GM12878 (cell line): ENCODE measurements around the gene CHST4. TPM values are rescaled to one million over a fixed set of nuclear protein-coding genes. Genes with fewer than 3 reads are reported as not detected.

Source experiments
- ATAC-seq: fragments of 200-7000 bp; cut with Tn5 transposase; 3 replicates; pipeline ENCODE4 v1.9.1; 2020; ENCODE audit warnings: mild to moderate bottlenecking, moderate library complexity
- BruUV-seq: library from RNA; stranded (reverse); fragments of 400-500 nt; replicated peaks from 2 replicates; lab custom pipeline; 2021; lab: Mats Ljungman, UMichigan
- CTCF ChIA-PET: fragments of 300-600 bp; sonication (Branson Sonifier 250); formaldehyde crosslinking; extraction: SDS; loops from one replicate; lab custom pipeline; 2021; ENCODE audit warnings: inconsistent platforms; lab: Yijun Ruan, JAX
- POLR2A ChIA-PET: fragments of 350-600 bp; formaldehyde crosslinking; extraction: SDS; loops from one replicate; lab custom pipeline; 2021; ENCODE audit warnings: inconsistent platforms; lab: Charles Lee
- RAD21 ChIA-PET: fragments of 300-600 bp; sonication (Branson Sonifier 250); formaldehyde crosslinking; loops from one replicate; lab custom pipeline; 2023; ENCODE audit warnings: antibody characterized with exemption; ENCODE audit not compliant: unreplicated experiment; lab: Charles Lee
- SMC1A ChIA-PET: fragments of 300-600 bp; sonication (Branson Sonifier 250); formaldehyde crosslinking; loops from one replicate; lab custom pipeline; 2023; ENCODE audit not compliant: unreplicated experiment, uncharacterized antibody; lab: Charles Lee
- DNase-seq: peaks from one replicate; pipeline ENCODE4 v3.0.0-alpha.2; 2011; ENCODE audit warnings: low read depth, low spot score
- FAIRE-seq: peaks from 3 replicates; lab custom pipeline; 2011; peaks lifted over from hg19 to GRCh38; lab: Jason Lieb, UNC
- H2AFZ ChIP-seq: 2 replicates; pipeline ENCODE4 v1.6.0; 2011; ENCODE audit warnings: low read depth, low read length, control low read depth; ENCODE audit not compliant: control insufficient read depth
- H3K27ac ChIP-seq: 2 replicates; pipeline ENCODE4 v1.5.1; 2011; ENCODE audit warnings: control low read depth; ENCODE audit not compliant: control insufficient read depth, insufficient read depth
- H3K27me3 ChIP-seq, 2 experiments: replicated peaks in 1 of 2; 2 replicates each; pipeline versions ENCODE4 v1.6.0 to v1.6.1; 2011; ENCODE audit warnings: low read length in 1 of 2; ENCODE audit not compliant: control insufficient read depth in 2 of 2, insufficient read depth in 2 of 2
- H3K36me3 ChIP-seq, 2 experiments: 2 replicates each; pipeline ENCODE4 v1.5.1; 2011; ENCODE audit warnings: low read length in 1 of 2; ENCODE audit not compliant: control insufficient read depth in 2 of 2, insufficient read depth in 2 of 2
- H3K4me1 ChIP-seq: 2 replicates; pipeline ENCODE4 v1.6.1; 2011; ENCODE audit warnings: mild to moderate bottlenecking, low read length, moderate library complexity, mixed read lengths; ENCODE audit not compliant: control insufficient read depth, insufficient read depth
- H3K4me2 ChIP-seq: 2 replicates; pipeline ENCODE4 v1.6.0; 2011; ENCODE audit warnings: control low read depth; ENCODE audit not compliant: control insufficient read depth, insufficient read depth
- H3K4me3 ChIP-seq: fragments of 200-600 bp; sonication (generic); 2 replicates; pipeline ENCODE4 v1.5.1; 2016
- H3K79me2 ChIP-seq: 2 replicates; pipeline ENCODE4 v1.6.0; 2011; ENCODE audit warnings: low read length; ENCODE audit not compliant: control insufficient read depth, insufficient read depth
- H3K9ac ChIP-seq: 2 replicates; pipeline ENCODE4 v1.8.0; 2011; ENCODE audit warnings: low read length, control low read depth, mixed read lengths; ENCODE audit not compliant: control insufficient read depth, insufficient read depth
- H3K9me3 ChIP-seq: replicated peaks from 3 replicates; pipeline ENCODE4 v1.5.1; 2011; ENCODE audit warnings: mild to moderate bottlenecking, low read length; ENCODE audit not compliant: control insufficient read depth, insufficient read depth
- H4K20me1 ChIP-seq: 2 replicates; pipeline ENCODE4 v1.6.0; 2011; ENCODE audit not compliant: control insufficient read depth, insufficient read depth
- HDAC2 ChIP-seq: fragments of 200-600 bp; sonication (generic); IDR thresholded peaks from 2 replicates; pipeline ENCODE4 v1.6.1; 2017
- HDGF ChIP-seq: fragments of 450-650 bp; IDR thresholded peaks from 2 replicates; pipeline ENCODE4 v1.6.1; 2016; ENCODE audit warnings: antibody characterized with exemption
- IKZF2 ChIP-seq, 2 experiments: fragments of 450-650 bp; IDR thresholded peaks; 2 replicates each; pipeline ENCODE4 v1.6.1; 2017; ENCODE audit warnings: mild to moderate bottlenecking in 2 of 2, moderate library complexity in 2 of 2
- IRF4 ChIP-seq: IDR thresholded peaks from 2 replicates; pipeline ENCODE4 v1.6.1; 2011; ENCODE audit warnings: low read depth, low read length
- MTA2 ChIP-seq: fragments of 450-650 bp; IDR thresholded peaks from 2 replicates; pipeline ENCODE4 v1.6.1; 2016; ENCODE audit warnings: low read depth, mild to moderate bottlenecking, moderate library complexity
- MYB ChIP-seq: fragments of 150-350 bp; IDR thresholded peaks from 2 replicates; pipeline ENCODE4 v1.6.1; 2014; ENCODE audit warnings: mild to moderate bottlenecking, low read depth, low read length, borderline replicate concordance
- PAX8 ChIP-seq: fragments of 450-650 bp; IDR thresholded peaks from 2 replicates; pipeline ENCODE4 v1.6.1; 2017; ENCODE audit warnings: mild to moderate bottlenecking, moderate library complexity
- POU2F2 ChIP-seq: IDR thresholded peaks from 3 replicates; pipeline ENCODE4 v1.6.1; 2011; ENCODE audit warnings: low read depth, mild to moderate bottlenecking, low read length, borderline replicate concordance
- RAD51 ChIP-seq: fragments of 450-650 bp; IDR thresholded peaks from 2 replicates; pipeline ENCODE4 v1.6.1; 2016; ENCODE audit warnings: moderate library complexity, mild to moderate bottlenecking, inconsistent platforms
- RB1 ChIP-seq: fragments of 450-650 bp; formaldehyde crosslinking; IDR thresholded peaks from 2 replicates; pipeline ENCODE4 v1.6.1; 2017; ENCODE audit warnings: mild to moderate bottlenecking, borderline replicate concordance
- SMAD5 ChIP-seq: IDR thresholded peaks from 2 replicates; pipeline ENCODE4 v1.6.1; 2016; ENCODE audit warnings: antibody characterized with exemption, low read depth
- SMC3 ChIP-seq: IDR thresholded peaks from 2 replicates; pipeline ENCODE4 v1.6.1; 2011; ENCODE audit warnings: low read length, improper control_type of control experiment, borderline replicate concordance
- ZNF622 ChIP-seq: fragments of 450-650 bp; IDR thresholded peaks from 2 replicates; pipeline ENCODE4 v1.6.1; 2017; ENCODE audit warnings: mild to moderate bottlenecking, inconsistent platforms
- WGBS: methylation state at CpG from one replicate; pipeline ENCODE4 v1.1.6; 2016; ENCODE audit warnings: low lambda C conversion rate; ENCODE audit not compliant: insufficient replicate concordance, insufficient coverage; ENCODE audit errors: missing lambda C conversion rate; 5-methylcytosine and 5-hydroxymethylcytosine counted together
- in situ Hi-C: fragments of 300-500 bp; cut with MboI; formaldehyde crosslinking; loops from 9 replicates; pipeline ENCODE4 v1.14.3; 2018; ENCODE audit warnings: mixed read lengths
- intact Hi-C: fragments of 100-400 bp; cut with micrococcal nuclease; formaldehyde crosslinking; loops from one replicate; pipeline ENCODE4 v1.14.2; 2022; ENCODE audit not compliant: unreplicated experiment
- polyA plus RNA-seq, 11 experiments: library from polyadenylated mRNA; depleted of rRNA in 4 of 11; unstranded in 6 of 11; stranded (reverse) in 5 of 11; fragments of >200 nt; fragmentation: Nextera tagmentation in 4 of 11; fragmentation: Illumina TruSeq in 1 of 11; extraction: Ambion mirVana in 4 of 11; extraction: Trizol in 1 of 11; gene quantifications; 1 replicate in 1 of 11; 2 replicates in 10 of 11; pipeline versions ENCODE4 v1.2.1 to v1.2.3, GENCODE V29; 2011 to 2016; ENCODE audit warnings: inconsistent platforms in 2 of 11, missing spikeins in 2 of 11, low read depth in 1 of 11
- total RNA-seq, 4 experiments: library from RNA; depleted of rRNA in 3 of 4; stranded (reverse); fragments of >200 nt in 3 of 4; fragmentation: Illumina TruSeq in 1 of 4; extraction: Trizol in 1 of 4; gene quantifications; 2 replicates each; pipeline versions ENCODE4 v1.2.1 to v1.2.3, GENCODE V29; 2013 to 2021
- TF ChIP-seq, protein P1 (sequence below): fragments of 150-350 bp; IDR thresholded peaks from 2 replicates; pipeline ENCODE4 v1.6.1; 2014; ENCODE audit warnings: mild to moderate bottlenecking, low read depth, low read length
- TF ChIP-seq, protein P2 (sequence below): IDR thresholded peaks from 2 replicates; pipeline ENCODE4 v1.6.1; 2011; ENCODE audit warnings: borderline replicate concordance, low read depth, mild to moderate bottlenecking, moderate library complexity, mixed read lengths, low read length; ENCODE audit not compliant: insufficient read depth; ENCODE audit errors: extremely low read length
- TF ChIP-seq, protein P3 (sequence below): fragments of 450-650 bp; IDR thresholded peaks from 2 replicates; pipeline ENCODE4 v1.6.1; 2014; ENCODE audit warnings: mild to moderate bottlenecking
- TF ChIP-seq, protein P4 (sequence below): fragments of 450-650 bp; IDR thresholded peaks from 2 replicates; pipeline ENCODE4 v1.6.1; 2016; ENCODE audit warnings: mild to moderate bottlenecking
- TF ChIP-seq, protein P5 (sequence below), 3 experiments: IDR thresholded peaks in 2 of 3; conservative IDR thresholded peaks in 1 of 3; 2 replicates each; pipeline ENCODE4 v1.5.1; 2011; ENCODE audit warnings: low read depth in 3 of 3, low read length in 3 of 3, mild to moderate bottlenecking in 3 of 3, control low read depth in 2 of 3, moderate library complexity in 2 of 3, inconsistent platforms in 1 of 3, mixed read lengths in 1 of 3; ENCODE audit not compliant: control insufficient read depth in 2 of 3, insufficient read depth in 1 of 3; ENCODE audit errors: extremely low read depth in 1 of 3

The CHST4 gene
- total and polyA plus RNA-seq, 10 of the 15 experiments (the other 5 are each of a cell fraction or from before 2014, with no cell fraction given) = 0.10 to 1.7 (median 0.79) TPM

DNA sequence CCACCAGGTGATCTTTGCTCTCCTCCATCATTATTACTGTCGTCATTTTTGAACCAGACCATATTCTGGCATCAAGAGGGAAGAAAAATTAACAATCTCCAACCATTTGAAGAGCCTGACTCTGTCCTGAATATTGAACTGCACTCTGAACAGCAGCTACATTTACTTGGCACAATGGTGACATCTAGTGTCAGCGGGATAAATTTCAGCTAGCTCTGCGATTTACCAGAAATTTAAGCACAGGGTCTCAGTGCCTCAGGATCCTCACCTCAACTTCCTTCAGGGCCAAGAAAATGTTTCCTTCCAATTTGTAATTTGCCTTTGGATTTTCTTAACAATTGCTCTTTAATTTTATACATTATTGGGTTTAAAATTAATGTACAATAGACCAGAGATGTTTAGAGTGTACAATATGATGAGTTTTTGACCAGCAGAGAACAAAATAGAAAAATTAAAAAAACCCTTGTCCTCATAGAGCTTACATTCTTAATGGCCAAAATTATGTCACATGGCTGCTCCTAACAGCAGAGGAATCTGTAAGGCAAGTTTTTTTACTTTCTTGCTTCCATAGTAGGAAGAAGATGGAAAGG lies 26.4 kb upstream of the CHST4 start:
- FAIRE-seq (peak; percentile 97), ATAC-seq (peak; percentile 88), DNase-seq (peak; percentile 28)
- Histone ChIP-seq H3K27me3 (no peaks in the 10 kb centered on the region), H3K79me2 (no peaks in the 10 kb centered on the region), H3K27ac (no peak overlapping the region), H3K4me3 (no peak overlapping the region), H3K4me2 (no peak overlapping the region), H4K20me1 (no peaks in the 10 kb centered on the region), H3K9ac (no peak overlapping the region), H3K9me3 (no peaks in the 10 kb centered on the region), H2AFZ (0 out of 2 replicates have a peak overlapping the region, but pooled peaks have one; percentile 16), H3K36me3 (no peaks in the 10 kb centered on the region), H3K4me1 (no peaks in the 10 kb centered on the region)
- BruUV-seq = no TSS peak
- intact Hi-C loops (loop anchor here (1.0 to 5.0 kb wide), 4 partner anchors 37 to 143 kb away; partner anchors contain the start of gene CALB2), in situ Hi-C loops (loop anchor here (5.0 kb wide), 2 partner anchors 88 to 112 kb away; no protein-coding TSS in a partner anchor)
- POLR2A ChIA-PET = no interaction called here
- SMC1A ChIA-PET = interaction anchor here (0.6 to 7.2 kb wide), 18 partner anchors 9 to 110 kb away, joined by 3 to 83 read pairs (median 5); partner anchors contain the start of genes ZNF19 and ZNF23
- WGBS = 2% methylated on average over 3 of the region's 3 CpGs
- RAD21 ChIA-PET = interaction anchor here (0.7 to 6.1 kb wide), 16 partner anchors 9 to 462 kb away, joined by 3 to 82 read pairs (median 4); partner anchors contain the start of genes CHST4 and ZNF23
- CTCF ChIA-PET = interaction anchor here (0.6 to 8.8 kb wide), 41 partner anchors 9 to 594 kb away, joined by 3 to 164 read pairs (median 5); partner anchors contain the start of genes DHX38, TXNL4B and ZNF23
- TF ChIP-seq, protein P1, sequence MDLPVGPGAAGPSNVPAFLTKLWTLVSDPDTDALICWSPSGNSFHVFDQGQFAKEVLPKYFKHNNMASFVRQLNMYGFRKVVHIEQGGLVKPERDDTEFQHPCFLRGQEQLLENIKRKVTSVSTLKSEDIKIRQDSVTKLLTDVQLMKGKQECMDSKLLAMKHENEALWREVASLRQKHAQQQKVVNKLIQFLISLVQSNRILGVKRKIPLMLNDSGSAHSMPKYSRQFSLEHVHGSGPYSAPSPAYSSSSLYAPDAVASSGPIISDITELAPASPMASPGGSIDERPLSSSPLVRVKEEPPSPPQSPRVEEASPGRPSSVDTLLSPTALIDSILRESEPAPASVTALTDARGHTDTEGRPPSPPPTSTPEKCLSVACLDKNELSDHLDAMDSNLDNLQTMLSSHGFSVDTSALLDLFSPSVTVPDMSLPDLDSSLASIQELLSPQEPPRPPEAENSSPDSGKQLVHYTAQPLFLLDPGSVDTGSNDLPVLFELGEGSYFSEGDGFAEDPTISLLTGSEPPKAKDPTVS = no peak
- no peak for TF ChIP-seq HDGF
- no peak for TF ChIP-seq ZNF622
- no peak for TF ChIP-seq MTA2
- no peak for TF ChIP-seq RAD51
- TF ChIP-seq SMC3 = peak; percentile 77; the same call in 1 of the 2 replicates
- no peak for TF ChIP-seq IRF4
- no peak for TF ChIP-seq MYB
- TF ChIP-seq HDAC2 = no peak
- TF ChIP-seq RB1 = no peak
- TF ChIP-seq, protein P2, sequence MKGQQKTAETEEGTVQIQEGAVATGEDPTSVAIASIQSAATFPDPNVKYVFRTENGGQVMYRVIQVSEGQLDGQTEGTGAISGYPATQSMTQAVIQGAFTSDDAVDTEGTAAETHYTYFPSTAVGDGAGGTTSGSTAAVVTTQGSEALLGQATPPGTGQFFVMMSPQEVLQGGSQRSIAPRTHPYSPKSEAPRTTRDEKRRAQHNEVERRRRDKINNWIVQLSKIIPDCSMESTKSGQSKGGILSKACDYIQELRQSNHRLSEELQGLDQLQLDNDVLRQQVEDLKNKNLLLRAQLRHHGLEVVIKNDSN = no peak
- 0 out of 3 replicates have a peak, but pooled peaks have one; percentile 32 for TF ChIP-seq POU2F2
- no peak for TF ChIP-seq IKZF2 (IDR thresholded peaks at IDR 0.05)
- TF ChIP-seq, protein P3, sequence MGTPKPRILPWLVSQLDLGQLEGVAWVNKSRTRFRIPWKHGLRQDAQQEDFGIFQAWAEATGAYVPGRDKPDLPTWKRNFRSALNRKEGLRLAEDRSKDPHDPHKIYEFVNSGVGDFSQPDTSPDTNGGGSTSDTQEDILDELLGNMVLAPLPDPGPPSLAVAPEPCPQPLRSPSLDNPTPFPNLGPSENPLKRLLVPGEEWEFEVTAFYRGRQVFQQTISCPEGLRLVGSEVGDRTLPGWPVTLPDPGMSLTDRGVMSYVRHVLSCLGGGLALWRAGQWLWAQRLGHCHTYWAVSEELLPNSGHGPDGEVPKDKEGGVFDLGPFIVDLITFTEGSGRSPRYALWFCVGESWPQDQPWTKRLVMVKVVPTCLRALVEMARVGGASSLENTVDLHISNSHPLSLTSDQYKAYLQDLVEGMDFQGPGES = no peak
- TF ChIP-seq, protein P4, sequence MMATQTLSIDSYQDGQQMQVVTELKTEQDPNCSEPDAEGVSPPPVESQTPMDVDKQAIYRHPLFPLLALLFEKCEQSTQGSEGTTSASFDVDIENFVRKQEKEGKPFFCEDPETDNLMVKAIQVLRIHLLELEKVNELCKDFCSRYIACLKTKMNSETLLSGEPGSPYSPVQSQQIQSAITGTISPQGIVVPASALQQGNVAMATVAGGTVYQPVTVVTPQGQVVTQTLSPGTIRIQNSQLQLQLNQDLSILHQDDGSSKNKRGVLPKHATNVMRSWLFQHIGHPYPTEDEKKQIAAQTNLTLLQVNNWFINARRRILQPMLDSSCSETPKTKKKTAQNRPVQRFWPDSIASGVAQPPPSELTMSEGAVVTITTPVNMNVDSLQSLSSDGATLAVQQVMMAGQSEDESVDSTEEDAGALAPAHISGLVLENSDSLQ = no peak
- TF ChIP-seq, protein P5, sequence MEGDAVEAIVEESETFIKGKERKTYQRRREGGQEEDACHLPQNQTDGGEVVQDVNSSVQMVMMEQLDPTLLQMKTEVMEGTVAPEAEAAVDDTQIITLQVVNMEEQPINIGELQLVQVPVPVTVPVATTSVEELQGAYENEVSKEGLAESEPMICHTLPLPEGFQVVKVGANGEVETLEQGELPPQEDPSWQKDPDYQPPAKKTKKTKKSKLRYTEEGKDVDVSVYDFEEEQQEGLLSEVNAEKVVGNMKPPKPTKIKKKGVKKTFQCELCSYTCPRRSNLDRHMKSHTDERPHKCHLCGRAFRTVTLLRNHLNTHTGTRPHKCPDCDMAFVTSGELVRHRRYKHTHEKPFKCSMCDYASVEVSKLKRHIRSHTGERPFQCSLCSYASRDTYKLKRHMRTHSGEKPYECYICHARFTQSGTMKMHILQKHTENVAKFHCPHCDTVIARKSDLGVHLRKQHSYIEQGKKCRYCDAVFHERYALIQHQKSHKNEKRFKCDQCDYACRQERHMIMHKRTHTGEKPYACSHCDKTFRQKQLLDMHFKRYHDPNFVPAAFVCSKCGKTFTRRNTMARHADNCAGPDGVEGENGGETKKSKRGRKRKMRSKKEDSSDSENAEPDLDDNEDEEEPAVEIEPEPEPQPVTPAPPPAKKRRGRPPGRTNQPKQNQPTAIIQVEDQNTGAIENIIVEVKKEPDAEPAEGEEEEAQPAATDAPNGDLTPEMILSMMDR (IDR thresholded peaks at IDR 0.05 in 2 of 3, conservative IDR thresholded peaks at IDR 0.05 in 1 of 3; ENCODE audit: control insufficient read depth in 2 of 3, extremely low read depth in 1 of 3, insufficient read depth in 1 of 3, low read depth in 3 of 3, low read length in 3 of 3) = peak; percentile 65 to 87 (median 79)
- TF ChIP-seq PAX8 = no peak
- TF ChIP-seq SMAD5 = no peak
